SIG-M5 treated with dmso at 0.1 percent for 504 hours (cell line): ENCODE data around the gene SLC34A3.

Experiments used
- DNase-seq: peaks from one replicate; lab custom pipeline; 2025; ENCODE audit not compliant: unreplicated experiment; lab: John Stamatoyannopoulos, UW

The SLC34A3 gene

DNA sequence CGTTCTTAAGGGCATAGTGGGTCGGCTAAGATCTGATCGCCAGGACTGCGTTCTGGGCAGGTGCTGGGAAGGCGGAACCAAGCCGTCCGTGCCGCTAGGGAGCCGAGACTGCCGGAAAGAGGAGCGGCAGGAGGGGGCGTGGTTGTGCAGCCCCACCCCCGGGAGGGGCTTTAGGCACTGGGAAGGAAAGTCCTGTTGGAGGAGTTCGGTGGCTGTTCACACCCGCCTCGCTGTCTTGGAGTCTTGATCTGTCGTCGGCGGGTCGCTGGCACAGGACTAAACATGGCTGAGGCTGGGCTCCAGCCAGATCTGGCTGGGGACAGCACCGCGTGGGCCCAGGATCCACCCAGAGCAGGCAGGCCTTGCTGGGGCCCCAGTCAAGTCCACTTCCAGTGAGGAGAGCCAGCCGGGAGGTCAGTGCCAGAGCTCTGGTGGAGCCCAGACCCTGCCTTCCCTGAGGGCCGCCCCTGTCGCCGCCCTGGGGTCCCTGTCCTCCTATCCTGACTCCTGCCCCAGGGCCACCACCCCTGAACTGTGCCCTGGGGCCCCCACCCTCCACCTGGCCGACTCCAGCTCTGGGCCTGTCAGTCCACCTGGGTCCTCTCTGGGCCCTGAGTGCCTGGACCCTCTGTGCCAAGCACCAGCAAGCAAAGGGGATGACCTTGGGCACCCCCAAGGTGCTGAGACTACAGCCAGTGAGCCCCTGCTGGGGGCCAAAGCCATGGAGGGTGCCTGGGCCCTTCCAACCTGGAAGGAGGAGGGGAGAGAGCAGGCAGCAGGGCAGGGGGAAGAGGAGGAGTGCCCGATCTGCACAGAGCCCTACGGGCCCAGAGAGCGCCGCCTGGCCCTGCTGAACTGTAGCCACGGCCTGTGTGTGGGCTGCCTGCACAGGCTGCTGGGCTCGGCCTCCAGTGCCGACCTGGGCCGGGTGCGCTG, 13.2 kb upstream of the SLC34A3 start:
- DNase-seq = peak; percentile 32

DNA sequence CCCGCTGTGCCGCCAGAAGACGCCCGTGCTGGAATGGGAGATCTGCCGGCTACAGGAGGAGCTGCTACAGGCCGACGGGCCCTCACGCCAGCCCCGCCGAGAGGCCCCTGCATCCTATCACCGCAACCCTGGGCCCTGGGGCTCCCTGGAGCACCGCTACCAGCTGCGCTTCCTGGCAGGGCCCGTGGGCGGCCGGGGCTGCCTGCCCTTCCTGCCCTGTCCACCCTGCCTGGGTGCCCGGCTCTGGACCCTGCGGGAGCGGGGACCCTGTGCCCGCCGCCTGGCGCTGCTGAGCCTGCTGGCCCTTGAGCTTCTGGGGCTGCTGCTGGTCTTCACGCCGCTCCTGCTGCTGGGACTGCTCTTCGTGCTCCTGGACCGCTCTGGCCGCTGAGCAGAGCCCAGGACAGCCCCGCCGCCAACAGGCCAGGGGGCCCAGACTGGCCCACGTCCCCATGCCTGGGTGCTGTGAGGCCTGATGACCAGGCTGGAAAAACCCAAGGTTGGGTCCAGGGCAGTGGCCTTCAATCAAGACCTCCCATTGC, 12.4 kb upstream of the SLC34A3 start:
- DNase-seq = no peak

DNA sequence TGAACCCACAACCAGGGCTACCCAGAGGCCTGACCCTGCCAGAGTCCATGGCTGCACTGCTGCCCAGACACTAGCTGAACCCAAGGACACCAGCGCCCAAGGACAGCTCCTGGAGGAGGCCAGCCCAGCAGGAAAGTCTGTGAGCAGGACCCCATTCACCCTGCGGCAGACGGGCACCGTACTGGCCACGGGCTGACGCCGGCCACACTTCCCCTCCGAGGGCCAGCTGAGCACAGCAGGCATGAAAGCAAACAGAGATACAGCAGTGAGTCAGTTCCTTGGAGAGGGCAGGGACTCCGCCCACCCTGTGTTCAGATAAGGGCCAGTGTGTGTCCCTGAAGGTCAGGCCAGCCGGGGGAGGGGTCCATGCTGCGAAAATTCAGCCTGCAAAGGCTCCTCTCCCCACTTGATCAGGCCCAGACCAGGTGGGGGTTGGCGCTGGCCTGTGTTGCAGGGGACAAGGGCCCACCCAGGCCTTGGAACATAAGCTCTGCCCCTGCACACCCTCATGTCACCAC, 11.9 kb upstream of the SLC34A3 start:
- DNase-seq = no peak

DNA sequence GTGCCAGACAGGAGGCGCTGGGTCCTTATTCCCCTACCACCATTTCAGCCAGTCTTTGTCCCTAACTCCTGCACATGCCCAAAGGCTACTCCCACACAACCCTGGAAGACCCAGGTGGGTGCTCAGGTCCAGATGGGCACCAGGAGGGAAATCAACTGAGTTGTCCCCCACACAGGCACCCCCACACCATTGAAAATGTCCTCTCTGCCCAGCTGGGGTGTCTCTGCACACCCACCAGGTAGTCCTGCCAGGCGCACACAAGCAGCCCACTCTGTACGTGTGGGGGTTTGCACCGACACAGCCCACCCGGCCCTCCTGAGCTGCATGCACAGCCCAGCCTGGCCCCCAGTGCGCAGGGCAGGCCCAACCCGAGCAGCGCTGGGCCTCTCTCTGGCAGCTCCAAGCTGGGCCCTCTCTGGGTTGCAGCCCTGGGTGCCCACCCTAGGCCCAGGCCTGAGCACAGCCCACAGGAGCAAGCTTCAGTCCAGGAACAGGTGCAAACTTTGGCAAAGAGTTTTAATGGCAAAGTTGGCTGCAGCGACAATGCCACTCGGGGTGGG, 10.9 kb upstream of the SLC34A3 start:
- DNase-seq = no peak

DNA sequence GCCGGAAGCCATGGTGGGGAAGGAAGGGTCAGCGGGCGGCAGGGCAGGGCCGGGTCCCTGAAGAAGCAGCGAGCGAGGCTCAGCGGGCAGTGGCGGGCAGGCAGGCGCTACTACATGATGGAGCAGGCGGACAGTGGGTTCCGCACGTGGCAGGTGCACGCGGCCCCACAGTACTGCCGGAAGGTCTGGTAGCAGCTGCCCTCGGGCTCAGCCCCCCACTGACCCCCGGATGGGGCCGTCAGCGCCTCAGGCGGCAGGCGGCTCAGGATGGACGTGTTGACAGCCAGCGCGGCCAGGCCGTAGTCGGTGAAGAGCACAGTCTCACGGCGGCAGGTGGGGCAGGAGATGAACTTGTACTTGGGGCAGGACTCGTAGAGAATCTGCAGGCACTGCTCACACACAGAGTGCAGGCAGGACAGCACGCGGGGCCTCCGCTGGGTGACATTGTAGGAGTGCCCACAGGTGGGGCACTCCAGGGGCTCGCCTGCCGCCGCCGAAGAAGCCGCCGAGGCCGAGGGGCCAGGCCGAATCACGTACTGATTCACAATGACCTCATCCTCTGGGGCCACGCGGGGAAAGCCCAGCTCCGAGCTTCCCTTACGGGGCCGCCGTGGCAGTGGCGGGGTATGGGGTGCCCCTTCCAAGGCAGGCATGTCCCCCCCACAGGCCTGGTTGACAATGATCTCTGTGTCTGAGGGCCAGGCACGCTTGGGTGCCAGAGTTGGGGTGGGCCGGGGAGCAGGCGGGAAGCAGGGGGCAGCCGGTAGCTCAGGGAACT, 10.2 kb upstream of the SLC34A3 start:
- DNase-seq = no peak

DNA sequence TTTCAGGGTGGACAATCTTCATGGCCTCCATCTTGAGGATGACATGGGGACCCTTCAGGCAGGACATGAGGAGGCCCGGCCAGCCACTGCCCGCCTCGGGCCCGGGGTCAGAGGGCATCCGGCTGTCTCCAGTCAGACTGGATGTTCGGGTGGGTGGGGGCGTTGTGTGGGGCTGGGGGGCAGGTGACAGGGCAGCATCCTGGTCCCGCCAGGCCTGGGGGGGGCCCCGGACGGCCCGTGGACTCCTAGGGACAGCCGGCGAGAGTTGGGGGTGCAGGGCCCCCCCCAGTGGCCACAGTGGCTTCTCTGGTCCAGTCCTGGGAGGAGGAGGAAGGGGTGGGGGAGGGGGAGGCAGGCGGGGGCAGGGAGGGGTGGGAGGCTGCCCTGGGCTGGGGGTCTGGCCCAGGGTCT, 9.6 kb upstream of the SLC34A3 start:
- DNase-seq = no peak

DNA sequence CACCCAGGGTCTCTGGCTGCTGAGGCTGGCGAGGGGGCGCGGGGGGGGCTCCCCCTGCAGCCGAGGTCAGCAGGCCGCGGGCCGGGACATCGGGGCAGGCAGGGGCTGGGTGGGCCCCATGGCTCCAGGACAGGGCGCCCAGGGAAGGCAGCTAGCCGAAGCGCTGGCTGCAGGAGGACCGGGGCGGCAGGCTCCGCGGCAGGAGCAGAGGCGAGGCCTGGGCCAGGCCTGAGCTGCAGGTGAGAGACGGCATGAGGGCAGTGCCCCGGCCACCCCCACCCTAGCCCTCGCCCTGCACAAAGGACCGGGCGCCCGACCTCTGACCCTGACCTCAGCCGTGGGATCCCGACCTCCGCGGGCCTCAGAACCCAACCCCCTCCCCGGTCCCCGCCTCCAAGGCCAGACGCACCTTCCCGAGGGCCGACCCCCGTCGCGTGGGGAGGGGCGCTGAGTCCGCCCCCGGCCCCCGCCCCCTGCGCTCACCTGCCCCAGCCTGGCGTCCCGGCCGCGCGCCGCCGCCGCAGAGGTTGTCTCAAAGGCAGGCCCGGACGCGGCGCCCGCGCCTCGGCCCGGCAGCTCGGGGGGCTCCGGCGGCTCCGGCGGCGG, 9.1 kb upstream of the SLC34A3 start:
- DNase-seq = no peak

DNA sequence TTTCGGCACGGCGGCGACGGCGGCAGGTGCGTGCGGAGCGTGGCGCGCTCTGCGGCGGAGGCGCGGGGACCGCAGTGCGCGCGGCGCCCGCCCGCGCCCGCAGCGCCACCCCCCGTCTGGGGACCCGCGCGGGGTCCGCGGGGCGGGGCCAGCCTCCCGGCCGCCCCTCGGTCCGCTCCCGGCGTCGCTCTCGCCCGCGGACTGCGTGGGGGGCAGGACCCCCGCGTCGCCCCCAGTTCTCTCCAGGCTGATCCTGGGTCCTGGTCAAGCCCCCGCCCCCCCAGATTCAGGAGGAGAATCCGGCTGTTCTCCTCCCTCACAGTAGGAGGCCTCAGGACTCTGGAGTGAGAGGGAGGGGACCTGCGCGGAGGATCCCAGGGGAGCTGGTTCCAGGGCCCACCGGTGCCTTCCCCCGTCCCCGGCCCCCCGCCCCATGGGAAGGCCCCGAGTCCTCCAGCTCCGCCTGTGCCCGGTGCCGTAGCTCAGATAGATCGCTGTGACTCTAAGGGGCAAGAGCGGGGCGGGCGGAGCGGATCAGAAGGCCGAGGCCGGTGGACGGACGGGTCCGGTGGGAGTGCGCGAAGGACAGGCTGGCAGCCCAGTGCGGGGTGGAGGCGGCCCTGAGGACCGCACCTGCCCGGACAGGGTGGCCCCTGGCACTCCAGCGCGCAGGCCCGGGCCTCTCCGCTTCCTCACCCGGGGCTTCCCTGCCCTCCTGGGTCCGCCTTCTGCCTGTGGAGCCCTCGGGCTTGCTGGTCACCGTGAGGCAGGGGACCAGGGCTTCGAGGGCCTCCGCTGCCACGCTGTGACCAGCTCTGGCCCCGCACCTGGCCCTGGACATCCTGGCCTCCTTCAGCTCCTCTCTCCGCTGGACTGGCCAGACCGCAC, 8.3 kb upstream of the SLC34A3 start, which contains the start of gene RNF208:
RNF208 (minus strand) TSS at position 51 of the 888 bp plus-strand sequence. CDS start 1,028 bp downstream, outside the sequence.
- DNase-seq = no peak

DNA sequence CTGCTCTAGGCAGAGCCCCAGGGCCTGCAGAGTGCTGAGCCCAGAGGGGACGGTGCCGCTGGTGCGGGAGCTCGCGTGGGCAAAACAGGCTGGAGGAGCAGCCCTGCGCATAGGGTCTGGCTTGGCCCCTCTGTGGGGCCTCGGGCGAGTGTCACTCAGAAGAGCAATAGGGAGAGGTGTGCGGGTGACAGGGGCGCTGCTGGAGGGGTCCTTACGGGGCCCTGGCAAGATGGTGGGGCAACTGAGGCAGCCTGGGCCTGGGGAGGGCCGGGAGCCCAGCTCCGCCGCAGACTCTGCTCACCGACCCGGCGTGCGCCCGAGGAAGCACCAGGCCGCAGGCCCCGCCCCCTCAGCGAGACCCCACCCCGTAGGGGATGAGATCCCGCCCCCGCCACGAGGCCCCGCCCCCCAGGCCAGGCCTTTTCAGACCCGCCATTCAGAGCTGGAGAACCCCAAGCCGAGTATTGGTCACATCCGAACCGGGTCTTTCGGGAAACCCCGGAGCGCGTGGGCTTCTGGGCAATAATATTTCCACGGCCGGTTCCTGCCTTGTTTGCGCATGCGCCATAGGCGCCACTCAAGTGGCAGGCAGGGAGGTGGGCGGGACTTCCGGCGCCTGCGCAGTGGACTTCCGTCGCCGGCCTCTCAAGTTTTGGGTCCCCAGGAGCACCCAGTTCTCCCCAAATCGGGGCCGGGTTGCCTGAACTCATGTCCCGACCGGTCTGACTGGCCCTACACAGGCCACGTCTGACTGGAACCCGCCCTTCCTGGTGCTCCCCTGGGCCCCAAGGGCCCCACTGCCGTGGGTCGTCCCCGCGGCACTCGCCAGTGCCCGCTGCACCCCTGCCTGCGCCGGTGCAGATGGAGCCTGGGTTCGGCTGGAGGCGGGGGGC, 7.4 kb upstream of the SLC34A3 start:
- peak; percentile 95 for DNase-seq

DNA sequence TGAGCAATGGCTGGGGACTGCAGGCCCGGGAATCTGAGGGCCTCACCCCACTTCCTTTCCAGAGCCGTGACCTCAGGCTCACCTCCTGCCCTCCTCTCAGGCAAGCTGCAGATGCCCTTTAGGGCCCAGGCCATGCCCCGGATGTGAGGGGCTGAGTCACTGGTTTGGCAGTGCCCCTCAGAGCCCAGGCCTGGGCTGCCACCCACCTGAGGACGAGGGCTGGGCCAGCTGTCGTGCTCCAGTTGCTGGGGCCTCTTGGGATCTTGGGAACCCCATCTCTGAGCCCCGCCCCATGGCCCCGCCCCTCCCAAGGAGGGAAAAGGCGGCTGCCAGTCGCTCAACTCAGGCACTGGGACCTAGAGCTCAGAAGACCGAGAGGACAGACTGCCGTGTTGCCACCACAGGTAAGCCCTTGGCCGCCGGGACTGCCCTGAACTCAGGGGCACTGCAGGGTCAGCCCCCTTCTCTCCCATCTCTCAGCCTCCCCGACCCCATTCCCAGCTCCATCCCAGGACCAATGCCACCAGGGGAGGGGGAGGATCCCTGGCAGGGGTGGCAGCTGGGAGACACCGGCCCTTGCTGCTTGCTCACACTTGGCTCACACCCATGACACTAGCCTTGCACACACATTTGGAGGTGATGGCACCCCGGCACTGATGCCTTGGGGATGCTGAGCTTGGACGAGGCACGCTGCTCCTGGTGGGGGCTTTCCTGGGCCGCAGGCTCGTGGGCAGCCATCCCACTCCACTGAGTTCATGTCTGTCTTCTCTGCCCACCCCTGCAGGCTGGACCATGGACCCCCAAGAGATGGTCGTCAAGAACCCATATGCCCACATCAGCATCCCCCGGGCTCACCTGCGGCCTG, 5.6 kb upstream of the SLC34A3 start, which contains the start of gene CYSRT1:
CYSRT1 (plus strand) TSS at position 345 of the 865 bp plus-strand sequence; CDS start at position 793, 448 bp downstream.
- DNase-seq = no peak

DNA sequence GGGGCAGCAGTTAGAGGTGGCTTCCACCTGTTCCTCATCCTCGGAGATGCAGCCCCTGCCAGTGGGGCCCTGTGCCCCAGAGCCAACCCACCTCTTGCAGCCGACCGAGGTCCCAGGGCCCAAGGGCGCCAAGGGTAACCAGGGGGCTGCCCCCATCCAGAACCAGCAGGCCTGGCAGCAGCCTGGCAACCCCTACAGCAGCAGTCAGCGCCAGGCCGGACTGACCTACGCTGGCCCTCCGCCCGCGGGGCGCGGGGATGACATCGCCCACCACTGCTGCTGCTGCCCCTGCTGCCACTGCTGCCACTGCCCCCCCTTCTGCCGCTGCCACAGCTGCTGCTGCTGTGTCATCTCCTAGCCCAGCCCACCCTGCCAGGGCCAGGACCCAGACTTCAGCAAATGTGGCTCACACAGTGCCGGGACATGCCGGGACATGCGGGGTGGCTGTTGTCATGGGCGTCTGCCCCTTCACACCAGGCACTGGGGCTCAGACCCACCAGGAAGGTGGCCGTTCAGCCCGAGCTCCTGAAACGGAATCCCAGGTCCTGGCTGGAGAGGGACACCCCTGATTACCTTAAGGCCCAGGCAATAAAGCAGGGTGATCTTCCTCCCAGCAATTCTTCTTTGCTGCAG, 4.9 kb upstream of the SLC34A3 start:
- no peak for DNase-seq

DNA sequence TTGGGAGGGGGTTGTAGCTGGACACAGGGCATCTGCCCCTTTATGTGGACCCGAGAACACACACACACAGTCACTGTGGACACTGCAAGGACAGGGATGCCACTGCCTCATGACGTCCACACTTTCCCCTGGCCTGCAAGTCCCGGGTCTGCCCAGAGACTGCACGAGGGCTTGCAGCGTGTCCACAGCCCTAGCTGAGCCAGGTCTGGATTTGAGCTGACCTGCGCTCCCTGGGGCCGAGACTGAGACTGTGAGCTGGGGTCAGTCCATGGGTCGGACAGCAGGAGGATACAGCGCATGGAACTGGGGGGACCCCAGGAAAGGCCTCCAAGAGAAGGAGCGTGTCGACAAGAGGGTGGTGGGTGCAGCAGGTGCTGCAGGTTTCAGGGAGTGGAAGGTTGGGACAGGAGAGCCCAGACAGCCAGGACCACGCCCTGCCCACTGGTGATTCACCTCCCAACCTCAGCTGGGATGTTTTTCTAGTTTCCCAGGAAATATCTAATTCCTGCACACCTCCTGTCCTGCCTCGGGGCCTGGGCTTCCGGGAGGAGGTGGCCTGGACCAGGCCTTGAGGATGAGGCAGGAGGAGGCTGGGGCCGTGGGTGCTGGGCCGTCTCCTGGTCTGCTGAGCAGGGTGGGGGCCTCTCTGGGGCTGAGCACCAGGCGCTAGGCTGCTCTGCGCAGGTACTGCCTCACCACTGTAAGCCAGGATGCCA, 4.2 kb upstream of the SLC34A3 start:
- peak; percentile 38 for DNase-seq

DNA sequence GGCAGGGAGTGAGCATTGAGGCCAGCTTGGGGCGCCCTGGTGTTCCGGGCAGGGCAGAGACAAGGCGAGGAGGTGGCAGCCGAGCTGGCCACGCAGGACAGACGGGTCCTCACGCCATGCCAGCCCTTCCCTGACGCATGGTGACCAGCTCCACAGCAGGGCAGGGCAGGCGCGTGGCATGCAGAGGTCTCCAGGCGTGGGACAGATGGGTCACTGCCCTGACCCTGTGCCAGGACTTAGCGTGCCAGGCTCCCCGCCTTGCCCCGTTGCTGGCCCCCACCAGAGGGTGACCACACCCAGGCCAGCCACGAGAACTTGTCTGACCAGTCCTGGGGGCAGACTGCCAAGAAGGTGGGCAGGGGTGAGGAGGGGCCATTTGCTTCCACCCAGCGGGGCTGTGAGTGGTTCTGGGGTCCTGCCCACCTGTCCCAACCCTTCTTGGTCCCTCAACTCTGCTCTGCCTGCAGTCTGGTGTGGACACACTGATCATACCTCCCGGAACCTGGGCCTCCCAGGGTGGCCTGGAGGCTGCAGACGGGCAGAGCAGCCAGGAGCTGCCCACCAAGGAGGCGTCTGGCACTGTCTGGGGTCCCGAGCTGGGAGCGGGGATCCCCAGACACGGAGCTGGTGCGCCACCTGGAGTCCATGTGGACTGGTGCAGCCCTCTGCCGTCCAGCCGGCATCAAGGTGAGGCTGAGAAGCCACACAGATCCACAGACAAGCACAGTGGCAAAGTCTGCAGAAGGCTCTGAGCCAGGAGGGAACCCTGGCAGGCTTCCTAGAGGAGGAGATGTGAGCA, 3.4 kb upstream of the SLC34A3 start, which contains the start of gene RNF224:
RNF224 (plus strand) TSS at position 449 of the 799 bp plus-strand sequence. CDS start 834 bp downstream, outside the sequence.
- DNase-seq = peak; percentile 71

DNA sequence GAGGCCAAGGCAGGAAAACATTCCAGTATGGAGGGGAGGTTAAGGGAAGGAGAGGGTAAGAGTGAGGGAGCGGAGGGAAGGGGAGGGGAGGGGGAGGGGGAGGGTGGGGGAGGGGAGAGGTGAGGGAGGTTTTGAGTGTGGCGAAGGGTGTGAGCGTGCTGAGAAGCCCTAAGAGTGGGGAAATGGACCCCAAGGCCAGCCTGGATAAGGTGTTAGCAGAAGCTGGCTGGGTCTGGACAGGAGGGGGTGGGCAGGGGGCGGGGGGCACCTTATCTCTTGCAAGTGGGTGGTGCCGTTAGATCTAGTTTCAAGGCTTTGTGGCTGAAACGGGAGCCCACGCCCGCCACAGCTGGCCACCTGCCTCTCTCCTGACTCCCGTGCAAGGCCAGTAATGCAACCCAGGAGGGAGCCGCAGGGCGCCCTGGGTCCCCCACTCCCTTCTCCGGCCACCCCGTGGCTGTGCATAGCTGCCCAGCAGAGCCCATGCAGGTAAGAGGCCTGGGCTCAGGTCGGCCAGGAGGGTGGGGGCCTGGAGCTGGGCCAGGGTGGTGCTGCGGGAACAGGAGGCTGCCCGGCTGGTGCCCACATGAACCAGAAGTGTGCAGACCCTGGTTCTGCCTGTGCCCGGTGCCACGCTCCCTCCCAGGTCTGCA, 2.7 kb upstream of the SLC34A3 start:
- DNase-seq = no peak

DNA sequence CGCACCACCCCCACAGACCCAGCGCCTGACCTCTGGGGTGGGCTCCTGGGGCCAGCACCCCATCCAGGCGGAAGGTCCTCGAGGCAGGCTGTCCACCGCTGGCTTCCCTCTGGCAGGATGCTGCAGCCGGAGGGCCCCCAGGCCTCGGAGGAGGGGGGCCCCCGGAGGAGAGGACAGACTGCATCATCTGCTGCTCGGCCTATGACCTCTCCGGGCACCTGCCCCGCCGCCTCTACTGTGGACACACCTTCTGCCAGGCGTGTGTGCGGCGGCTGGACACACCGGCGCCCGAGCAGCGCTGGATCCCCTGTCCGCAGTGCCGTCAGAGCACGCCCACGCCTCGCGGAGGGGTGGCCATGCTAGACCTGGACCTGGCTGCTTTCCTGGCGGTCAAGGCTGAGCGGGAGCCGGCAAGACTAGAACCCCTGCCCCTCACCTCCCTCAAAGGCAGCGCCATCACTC, 2.2 kb upstream of the SLC34A3 start:
- DNase-seq = no peak
